RPMI7951 (cell line): Measurements from ENCODE around the gene TSPAN32. TPM values are rescaled to one million over a fixed set of nuclear protein-coding genes. Genes with fewer than 3 reads are reported as not detected.
A peak's percentile ranks its signal among the peaks of the same experiment; 100 is the strongest.
"Not testable (repeated sequence)": the region's sequence is repeated elsewhere in the genome, so short reads cannot be mapped to it uniquely, and the experiment has no call there.

Experiments
- DNase-seq: peaks from one replicate; pipeline ENCODE4 v3.0.0-alpha.2; 2012; ENCODE audit warnings: low read depth
- total RNA-seq: library from RNA; depleted of rRNA; stranded (reverse); fragments of >200 nt; shearing (Covaris generic); gene quantifications from 2 replicates; pipeline ENCODE4 v1.2.3, GENCODE V29; 2014

Gene TSPAN32
- total RNA-seq, 1 experiment from 2014 or later: 0.72 TPM

- DNase-seq: not testable (repeated sequence)
These were observed 36.9 kb downstream of the TSPAN32 start for GRCh38 chr11:2338760-2339159.

- DNase-seq: no peak
These were observed 40.7 kb downstream of the TSPAN32 start for GRCh38 chr11:2342557-2342956.

GRCh38 chr11:2342981-2343380 lies 41.2 kb downstream of the TSPAN32 start:
- DNase-seq: no peak

DNA sequence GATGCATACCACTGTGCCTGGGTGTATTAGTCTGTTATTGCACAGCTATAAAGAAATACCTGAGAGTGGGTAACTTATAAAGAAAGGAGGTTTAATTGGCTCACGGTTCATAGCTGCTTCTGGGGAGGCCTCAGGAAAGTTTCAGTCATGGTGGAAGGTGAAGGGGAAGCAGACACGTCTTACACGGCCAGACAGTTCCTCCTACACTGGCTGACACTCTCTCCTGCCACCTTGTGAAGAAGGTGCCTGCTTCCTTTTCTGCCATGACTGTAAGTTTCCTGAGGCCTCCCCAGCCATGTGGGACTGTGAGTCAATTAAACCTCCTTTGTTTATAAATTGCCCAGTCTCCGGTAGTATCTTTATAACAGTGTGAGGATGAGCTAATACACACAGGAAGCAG lies 41.7 kb downstream of the TSPAN32 start:
- no peak for DNase-seq

DNA sequence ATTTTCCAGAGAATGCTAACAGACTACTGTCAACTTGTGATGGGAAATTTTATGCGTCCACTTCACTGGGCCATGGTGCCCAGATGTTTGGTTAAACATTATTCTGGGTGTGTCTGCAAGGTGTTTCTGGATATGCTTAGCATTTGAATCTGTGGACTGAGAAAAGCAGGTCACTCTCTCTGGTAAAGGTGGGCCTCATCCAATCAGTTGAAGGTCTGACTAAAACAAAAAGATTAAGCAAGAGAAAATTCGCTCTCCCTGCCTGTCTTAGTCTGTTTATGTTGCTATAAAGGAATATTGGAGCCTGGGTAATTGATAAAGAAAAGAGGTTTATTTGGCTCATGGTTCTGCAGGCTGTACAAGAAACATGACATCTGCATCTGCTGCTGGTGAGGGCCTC lies 43.2 kb downstream of the TSPAN32 start:
- no peak for DNase-seq

DNA sequence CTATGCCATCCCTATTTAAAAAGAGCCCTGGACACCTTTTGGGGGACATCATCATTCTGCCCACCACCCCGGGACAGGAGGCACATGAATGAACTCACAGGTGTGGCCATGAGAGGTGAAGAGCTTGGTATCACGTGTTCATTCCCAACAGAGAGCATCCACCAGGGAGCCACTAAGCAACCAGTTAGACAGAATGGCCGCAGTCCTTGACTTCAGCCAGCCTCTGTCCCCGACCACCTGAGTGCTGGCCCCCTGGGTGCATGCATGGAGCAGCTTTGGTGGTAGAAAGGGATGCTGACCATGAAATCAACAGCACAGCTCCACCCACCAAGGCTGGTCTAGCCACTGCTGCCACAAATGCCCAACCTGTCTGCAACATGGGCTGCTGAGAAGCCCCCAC lies 44.2 kb downstream of the TSPAN32 start:
- no peak for DNase-seq

DNA sequence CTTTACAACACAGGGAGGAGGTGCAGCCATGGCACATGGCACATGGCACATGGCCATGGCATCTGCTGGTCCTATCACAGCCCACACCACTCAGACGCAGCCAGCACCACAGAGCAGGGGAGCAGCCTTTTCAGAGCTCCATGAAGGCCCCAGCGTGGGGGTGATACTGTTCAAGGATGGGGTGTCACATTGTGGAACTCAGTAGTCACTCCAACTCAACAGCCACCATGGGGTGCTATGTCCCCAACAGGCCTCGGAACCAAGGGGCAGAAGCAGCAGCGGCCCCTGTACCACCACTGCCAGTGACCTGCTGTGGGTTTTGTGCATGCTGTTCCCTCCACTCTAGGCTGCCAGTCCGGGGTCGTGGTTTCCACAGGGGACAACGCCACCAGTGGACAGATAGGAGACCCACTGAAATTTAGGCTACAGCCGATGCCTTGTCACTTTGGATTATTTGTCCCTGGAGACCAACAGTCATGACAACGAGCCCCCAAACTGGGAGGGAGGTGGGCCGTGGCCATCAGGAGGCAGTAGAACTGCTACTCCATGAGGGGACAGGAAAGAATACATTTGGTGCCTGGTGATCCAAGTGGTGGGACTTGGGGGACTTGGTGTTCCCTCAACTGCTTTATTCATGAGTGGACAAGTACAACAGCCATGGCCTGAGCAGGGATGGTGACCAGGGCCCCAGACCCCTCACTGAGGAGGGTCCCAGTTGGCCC lies 44.9 kb downstream of the TSPAN32 start:
- no peak for DNase-seq

DNA sequence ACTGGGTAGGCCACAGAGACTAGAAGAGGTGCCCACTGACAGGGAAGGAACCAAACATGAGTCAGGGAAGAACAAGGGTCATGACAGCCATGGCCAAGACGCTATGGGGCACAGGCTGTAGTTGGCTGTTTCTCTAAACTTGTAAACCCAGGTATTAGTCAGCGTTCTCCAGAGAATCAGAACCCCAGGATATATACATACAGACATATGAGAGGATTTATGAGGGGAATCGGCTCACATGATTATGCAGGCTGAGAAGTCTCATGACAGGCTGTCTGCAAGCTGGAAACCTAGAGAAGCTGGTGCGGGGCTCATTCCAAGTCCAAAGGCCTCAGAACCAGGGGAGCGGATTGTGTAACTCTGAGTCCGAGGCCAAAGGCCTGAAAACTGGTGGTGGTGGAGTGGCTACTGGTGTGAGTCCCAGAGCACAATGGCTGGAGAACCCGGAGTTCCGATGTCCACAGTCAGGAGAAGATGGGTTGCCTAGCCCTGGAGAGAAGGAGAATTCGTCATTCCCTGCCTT lies 45.6 kb downstream of the TSPAN32 start:
- no peak for DNase-seq

DNA sequence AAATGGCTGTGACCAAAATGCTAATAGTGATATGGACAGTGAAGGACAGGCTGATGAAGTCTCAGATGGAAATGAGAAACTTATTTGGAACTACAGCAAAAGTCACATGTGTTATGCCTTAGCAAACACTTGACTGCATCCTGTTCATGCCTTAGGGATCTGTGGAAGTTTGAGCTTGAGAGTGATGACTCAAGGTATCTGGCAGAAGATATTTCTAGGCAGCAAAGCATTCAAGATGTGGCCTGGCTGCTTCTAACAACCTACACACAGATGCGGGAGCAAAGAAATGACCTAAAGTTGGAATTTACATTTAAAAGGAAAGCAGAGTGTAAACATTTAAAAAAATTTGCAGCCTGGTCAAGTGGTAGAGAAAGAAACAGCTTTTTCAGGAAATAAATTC lies 47.2 kb downstream of the TSPAN32 start:
- DNase-seq: peak; percentile 88

DNA sequence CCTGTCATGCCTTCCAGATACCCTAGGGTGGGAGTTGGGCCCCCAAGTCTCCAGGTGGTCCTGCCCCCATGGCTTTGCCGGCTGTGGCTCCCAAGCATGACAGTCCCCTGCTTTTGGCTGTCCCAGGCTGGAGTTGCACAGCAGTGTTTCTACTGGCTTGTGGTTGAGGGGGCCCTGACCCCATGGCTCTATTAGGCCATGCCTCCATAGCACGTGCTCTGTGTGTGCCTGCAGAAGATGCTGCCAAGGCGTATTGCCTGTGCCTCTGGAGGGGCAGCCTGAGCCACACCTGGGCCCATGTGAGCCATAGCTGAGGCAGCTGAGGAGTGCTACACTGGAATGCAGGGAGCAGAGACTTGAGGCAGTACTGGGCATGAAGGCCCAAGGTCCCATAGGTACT lies 49.9 kb downstream of the TSPAN32 start:
- DNase-seq: no peak

GRCh38 chr11:2352420-2352819 lies 50.6 kb downstream of the TSPAN32 start:
- no peak for DNase-seq

DNA sequence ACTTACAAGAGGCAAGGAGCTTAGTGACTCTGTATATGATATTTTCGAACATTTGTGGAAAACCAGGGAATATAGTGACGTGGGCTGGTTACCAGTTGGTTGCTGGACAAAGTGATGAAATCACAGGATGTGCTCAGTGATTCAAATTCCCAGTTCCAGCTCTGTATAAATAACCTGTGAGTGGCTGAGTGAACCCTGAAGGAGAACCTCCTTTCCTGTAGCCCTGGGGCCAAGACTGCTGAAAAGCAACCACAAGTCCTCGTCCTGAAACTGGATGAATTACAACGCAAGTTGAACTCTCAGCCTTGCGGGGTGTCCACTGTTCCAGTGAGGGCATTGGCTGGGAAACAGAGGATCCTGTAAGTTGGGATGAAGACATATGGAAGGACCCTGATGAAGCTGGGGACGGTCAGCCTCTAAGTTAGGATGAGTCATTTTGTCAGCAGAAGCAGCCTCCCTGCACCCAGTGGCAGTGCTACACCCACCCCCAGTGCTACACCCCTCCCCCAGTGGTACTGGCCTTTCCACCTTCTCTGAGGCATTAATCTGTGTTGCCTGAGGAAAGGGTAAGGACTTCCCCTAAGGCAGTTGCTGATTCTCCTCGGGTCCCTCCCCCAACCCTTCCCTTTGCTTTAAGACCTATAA lies 53.3 kb downstream of the TSPAN32 start:
- DNase-seq: peak; percentile 89

- no peak for DNase-seq
These were observed 55.4 kb downstream of the TSPAN32 start for GRCh38 chr11:2357246-2357645.

DNA sequence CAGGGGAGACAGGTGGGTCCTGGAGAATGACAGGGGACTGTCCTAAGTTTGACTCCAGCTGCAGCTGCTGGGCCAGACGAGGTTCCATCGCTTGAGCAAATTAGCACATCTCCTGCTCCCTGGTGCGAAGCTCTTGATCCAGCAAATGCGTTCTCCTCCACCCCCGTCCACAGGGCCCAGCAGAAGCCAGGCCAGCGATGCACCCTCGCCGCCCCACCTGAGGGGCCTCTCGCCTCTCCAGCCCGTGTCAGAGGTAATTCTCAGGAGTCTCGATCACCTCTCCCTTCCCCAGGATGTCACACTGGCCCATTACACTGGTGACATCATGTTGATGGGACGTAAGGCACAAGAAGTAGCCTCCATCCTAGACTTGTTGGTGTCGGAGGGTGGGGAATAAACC lies 55.8 kb downstream of the TSPAN32 start:
- not testable (repeated sequence) for DNase-seq

GRCh38 chr11:2358754-2359442 lies 57.1 kb downstream of the TSPAN32 start:
- DNase-seq: no peak

DNA sequence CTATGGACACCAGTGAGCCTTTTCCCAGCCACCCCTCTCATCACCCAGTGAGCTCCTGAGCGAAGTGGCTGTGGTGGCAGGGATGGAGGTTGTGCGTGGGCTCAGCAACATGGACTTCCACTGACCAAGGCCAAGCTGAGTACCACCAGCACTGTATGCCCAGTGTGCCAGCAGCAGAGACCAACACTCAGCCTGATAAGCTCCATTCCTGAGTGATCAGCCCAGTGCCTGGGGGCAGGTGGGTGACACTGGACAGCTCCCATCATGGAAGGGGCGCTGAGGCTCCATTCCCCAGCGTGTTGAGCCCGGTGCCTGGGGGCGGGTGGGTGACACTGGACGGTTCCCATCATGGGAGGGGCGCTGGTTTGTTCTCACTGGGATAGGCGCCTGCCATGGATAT lies 57.7 kb downstream of the TSPAN32 start:
- no peak for DNase-seq

DNA sequence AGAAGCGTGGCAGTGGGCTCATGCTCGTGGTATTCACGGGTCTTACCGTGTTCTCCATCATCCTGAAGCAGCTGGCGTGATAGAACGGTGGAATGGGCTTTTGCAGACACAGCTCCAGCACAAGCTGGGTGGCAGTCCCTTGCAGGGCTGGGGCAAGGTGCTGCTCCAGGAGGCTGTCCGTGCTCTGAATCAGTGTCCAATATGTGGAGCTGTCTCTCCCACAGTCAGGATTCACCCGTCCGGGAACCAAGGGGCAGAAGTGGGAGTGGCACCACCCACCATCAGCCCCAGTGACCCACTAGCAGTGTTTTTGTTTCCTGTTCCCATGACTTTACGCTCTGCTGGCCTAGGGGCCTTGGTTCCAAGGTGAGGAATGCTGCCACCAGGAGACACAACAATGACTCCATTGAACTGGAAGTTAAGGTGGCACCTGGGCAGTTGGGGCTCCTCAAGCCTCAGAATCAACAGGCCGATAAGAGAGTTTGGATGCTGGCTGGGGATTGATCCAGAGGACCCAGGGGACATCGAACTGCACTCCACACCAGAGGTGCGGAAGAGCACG lies 58.3 kb downstream of the TSPAN32 start:
- no peak for DNase-seq

- no peak for DNase-seq
These were observed 59.8 kb downstream of the TSPAN32 start for GRCh38 chr11:2361565-2361964.

GRCh38 chr11:2362414-2362813 lies 60.6 kb downstream of the TSPAN32 start:
- no peak for DNase-seq

GRCh38 chr11:2363130-2363529 lies 61.3 kb downstream of the TSPAN32 start:
- DNase-seq: no peak

- DNase-seq: no peak
These were observed 62.0 kb downstream of the TSPAN32 start for GRCh38 chr11:2363577-2364370.

DNA sequence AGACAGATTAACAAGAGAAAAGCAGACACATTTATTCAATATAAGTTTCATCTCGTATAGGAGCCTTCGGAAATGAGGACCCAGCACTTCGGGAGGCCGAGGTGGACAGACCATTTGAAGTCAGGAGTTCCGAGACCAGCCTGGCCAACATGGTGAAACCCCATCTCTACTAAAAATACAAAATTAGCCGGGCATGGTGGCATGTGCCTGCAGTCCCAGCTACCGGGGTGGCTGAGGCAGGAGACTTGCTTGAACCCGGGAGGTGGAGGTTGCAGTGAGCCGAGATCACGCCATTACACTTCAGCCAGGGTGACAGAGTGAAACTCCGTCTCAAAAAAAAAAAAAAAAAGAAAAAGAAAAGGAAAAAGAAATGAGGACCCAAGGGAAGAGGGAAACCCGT lies 62.6 kb downstream of the TSPAN32 start:
- DNase-seq: not testable (repeated sequence)
